Subcutaneous abdominal adipose tissue (tissue), 5 donors: Measurements from ENCODE around the gene NIT1.

Source experiments
- H3K27ac ChIP-seq: one replicate; pipeline ENCODE4 v1.7.0; 2013; ENCODE audit warnings: low read depth, mild to moderate bottlenecking, inconsistent platforms, low read length, moderate library complexity
- H3K27me3 ChIP-seq, 5 donors: one replicate each; pipeline ENCODE4 v1.7.0; 2013; ENCODE audit warnings: low read length in 5 of 5, inconsistent platforms in 1 of 5; ENCODE audit not compliant: control insufficient read depth in 5 of 5, insufficient read depth in 4 of 5
- H3K36me3 ChIP-seq, 5 donors: one replicate each; pipeline ENCODE4 v1.7.0; 2013; ENCODE audit warnings: low read length in 5 of 5; ENCODE audit not compliant: control insufficient read depth in 5 of 5, insufficient read depth in 5 of 5
- H3K4me1 ChIP-seq, 5 donors: one replicate each; pipeline ENCODE4 v1.7.0; 2013; ENCODE audit warnings: low read length in 5 of 5, mild to moderate bottlenecking in 3 of 5, moderate library complexity in 1 of 5; ENCODE audit not compliant: control insufficient read depth in 5 of 5, insufficient read depth in 5 of 5
- H3K4me3 ChIP-seq, 5 donors: one replicate each; pipeline ENCODE4 v1.7.0; 2013; ENCODE audit warnings: low read length in 5 of 5, low read depth in 1 of 5
- H3K9ac ChIP-seq, 5 donors: one replicate each; pipeline ENCODE4 v1.7.0; 2013; ENCODE audit warnings: low read length in 5 of 5, mild to moderate bottlenecking in 4 of 5, moderate library complexity in 3 of 5
- H3K9me3 ChIP-seq, 5 donors: one replicate each; pipeline ENCODE4 v1.7.0; 2013; ENCODE audit warnings: low read length in 5 of 5; ENCODE audit not compliant: control insufficient read depth in 5 of 5
- donor health status: healthy.
- donor health status: healthy.
- donor health status: healthy.
- donor health status: healthy.
- donor health status: healthy.

Gene NIT1

DNA sequence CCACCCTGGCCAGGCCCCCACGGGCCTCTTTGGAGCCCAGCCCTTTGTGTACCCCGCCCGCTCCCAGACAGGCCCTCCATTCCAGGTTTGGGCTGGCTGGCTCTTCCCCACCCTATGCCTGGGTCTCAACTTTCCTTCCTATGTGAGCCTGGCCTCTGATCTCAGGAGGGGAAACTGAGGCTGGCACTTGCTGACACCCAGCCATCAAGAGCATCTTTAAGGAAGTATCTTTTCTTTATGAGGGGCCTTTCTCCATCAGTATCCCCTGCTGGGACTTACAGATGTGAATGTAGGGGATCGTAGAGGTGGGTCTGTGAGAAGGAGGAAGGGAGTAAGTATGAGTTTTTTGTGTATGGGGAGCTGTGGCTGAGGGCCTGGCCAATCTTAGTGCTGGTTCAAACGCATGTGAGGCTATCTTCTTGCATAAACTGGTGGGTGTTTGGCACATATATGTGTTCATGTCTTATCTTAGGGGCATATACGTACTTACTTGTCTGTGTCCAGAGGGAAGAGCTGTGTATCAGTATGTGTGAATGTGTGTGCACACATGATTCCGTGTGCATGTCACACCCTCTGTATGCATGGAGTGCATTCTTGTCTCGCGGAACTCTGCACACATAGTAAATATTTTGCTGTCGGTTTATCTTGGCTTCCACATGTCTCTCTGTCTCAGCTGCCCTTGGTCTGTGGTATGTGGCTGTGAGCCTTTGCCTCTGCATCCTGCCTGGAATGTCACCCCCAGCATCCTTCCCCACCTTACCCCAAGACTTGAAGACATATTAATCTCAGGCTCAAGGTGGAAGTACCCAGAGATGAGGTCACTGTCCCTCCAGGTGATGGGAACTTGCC lies 33.9 kb upstream of the NIT1 start:
- H3K27me3 ChIP-seq: peaks cover 0 to 3% (median 0%) of the 10 kb centered on the region in 5 donors
- no peak overlapping the region for H3K27ac ChIP-seq
- no peaks in the 10 kb centered on the region for H3K9me3 ChIP-seq
- no peaks in the 10 kb centered on the region for H3K36me3 ChIP-seq
- no peak overlapping the region for H3K9ac ChIP-seq
- no peak overlapping the region for H3K4me3 ChIP-seq
- H3K4me1 ChIP-seq: peaks cover 0 to 10% (median 0%) of the 10 kb centered on the region in 5 donors

DNA sequence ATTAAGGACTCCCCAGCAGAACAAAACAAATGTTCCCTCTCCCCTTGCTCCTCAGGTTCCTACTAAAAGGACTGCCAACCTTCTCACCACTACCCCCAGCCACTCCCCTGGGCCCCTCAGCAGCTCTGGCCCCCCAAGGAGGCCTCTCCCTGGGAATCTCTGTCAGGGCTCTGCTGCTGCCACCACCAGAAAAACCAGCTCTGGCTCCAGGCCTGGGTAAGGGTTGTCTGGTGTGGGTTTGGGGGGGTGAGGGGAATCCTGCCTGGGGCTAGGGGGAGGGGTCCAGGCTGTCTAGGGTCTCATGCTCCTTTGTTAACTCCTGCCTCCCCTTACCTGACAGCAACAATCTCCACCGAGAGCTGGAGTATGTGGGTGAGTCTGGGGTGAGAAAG lies 33.3 kb upstream of the NIT1 start:
- Histone ChIP-seq H3K4me3 (no peak overlapping the region), H3K4me1 (peaks cover 0 to 12% (median 0%) of the 10 kb centered on the region in 5 donors), H3K27ac (no peak overlapping the region), H3K9ac (no peak overlapping the region), H3K9me3 (no peaks in the 10 kb centered on the region), H3K36me3 (no peaks in the 10 kb centered on the region), H3K27me3 (no peaks in the 10 kb centered on the region)

DNA sequence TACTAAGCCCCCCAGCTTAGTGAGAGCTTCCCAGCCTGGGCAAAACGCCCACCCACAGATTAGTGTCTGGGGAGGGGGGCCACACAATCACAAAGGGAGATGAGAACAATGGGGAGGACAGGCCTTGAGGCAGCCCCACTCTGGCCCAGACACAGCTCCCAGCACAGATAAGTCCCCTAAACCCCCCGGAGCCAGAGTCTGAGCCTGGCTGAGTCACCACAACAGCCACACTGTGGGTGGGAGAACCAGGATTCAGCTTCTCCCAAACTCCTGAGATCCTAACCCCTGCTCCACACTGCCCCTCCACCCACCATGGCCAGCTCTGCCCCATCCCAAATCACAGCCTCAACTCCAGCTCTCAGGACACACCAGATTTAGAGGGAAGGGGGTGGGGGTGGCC lies 32.7 kb upstream of the NIT1 start:
- Histone ChIP-seq H3K27ac (no peak overlapping the region), H3K27me3 (no peaks in the 10 kb centered on the region), H3K9ac (no peak overlapping the region), H3K9me3 (no peaks in the 10 kb centered on the region), H3K4me3 (no peak overlapping the region), H3K4me1 (peaks cover 0 to 12% (median 0%) of the 10 kb centered on the region in 5 donors), H3K36me3 (no peaks in the 10 kb centered on the region)

DNA sequence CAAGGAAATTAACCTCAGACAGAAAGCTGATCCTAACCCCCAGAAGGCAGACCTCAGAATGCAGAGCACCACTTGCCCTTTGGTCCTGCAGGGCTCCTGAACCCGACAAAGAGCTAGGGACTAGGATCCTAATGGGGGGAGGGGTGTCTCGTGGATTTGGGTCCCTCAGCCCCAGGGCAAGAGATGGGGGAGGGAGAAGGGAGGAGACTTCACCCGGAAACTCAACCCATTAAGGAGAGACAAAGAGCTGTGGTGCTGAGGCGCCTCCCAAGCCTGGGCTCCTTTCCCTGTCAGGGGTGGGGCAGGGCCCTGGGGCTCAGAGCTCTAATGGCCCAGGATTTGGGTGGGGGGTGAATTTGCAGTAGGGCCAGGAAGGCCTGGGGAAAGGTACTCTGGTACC lies 31.4 kb upstream of the NIT1 start:
- no peak overlapping the region for H3K27ac ChIP-seq
- no peaks in the 10 kb centered on the region for H3K9me3 ChIP-seq
- no peaks in the 10 kb centered on the region for H3K36me3 ChIP-seq
- no peak overlapping the region for H3K4me3 ChIP-seq
- H3K4me1 ChIP-seq: peaks cover 0 to 12% (median 0%) of the 10 kb centered on the region in 5 donors
- H3K27me3 ChIP-seq: no peaks in the 10 kb centered on the region
- no peak overlapping the region for H3K9ac ChIP-seq

DNA sequence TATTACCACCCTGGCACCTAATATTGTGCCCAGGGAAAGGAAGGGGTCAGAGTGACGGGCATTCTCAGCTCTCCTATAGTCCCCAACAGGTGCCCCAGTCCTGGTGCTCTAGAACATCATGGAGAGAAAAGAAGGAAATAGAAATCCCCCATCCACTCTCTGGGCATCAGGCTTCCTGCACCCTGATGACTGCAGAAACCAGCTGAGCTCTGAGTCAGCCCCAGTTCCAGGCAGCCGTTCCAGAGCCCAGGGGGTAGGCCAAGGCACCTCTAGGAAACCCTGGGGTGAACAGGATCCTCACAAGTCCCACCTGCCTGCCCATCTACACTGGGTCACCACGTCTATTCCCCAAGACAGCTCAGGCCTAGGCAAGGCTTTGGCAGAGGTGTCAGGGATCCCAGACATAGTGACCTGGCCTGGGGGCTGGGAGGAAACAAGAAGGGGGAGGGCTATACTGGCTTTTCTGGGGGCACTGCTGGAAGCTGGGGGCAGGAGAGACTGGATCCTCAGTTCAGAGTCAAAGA lies 29.3 kb upstream of the NIT1 start:
- Histone ChIP-seq H3K4me1 (peaks cover 0 to 8% (median 0%) of the 10 kb centered on the region in 5 donors), H3K27me3 (no peaks in the 10 kb centered on the region), H3K4me3 (no peak overlapping the region), H3K27ac (no peak overlapping the region), H3K9me3 (no peaks in the 10 kb centered on the region), H3K9ac (no peak overlapping the region), H3K36me3 (no peaks in the 10 kb centered on the region)

DNA sequence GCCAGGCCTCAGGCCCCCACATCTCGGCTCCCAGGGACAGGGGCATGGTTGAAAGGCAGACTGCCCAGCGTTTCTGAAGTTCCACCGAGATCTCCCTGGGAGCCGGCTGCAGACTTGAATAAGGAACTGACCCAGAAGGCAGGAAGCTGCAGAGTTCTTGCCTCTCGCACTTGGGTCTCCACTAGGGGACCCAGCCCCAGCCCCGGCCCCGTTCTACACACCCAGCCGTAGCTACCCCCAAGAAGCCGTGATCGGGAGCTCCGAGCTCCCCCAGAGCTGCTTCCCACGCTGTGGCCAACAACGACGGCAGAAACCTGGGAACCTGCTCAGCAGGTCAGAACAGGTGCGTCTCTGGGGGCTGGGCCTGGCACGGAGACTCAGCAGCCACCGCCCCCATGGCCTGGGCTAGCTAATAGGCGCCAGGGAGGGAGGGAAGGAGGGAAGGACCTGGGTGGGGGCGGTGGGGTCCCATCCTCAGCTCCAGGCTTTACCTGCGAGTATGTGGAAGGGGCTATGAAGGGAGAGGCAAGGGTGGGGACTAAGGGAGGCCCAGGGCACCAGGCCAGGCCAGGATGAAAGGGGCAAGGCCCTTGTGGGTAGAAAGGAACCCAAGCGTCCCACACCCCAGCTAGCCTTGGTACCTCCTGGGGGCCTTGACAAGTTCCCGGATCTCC lies 28.5 kb upstream of the NIT1 start, which contains the start of gene NECTIN4:
Gene NECTIN4, minus strand, starts transcription at position 308 of the 674 bp plus-strand sequence. Its CDS starts 262 bp downstream, at position 46.
- Histone ChIP-seq H3K27ac (no peak within 1 kb of the TSS), H3K4me1 (peaks cover 0 to 6% (median 0%) of the 10 kb centered on the region in 5 donors), H3K36me3 (no peaks in the 10 kb centered on the region), H3K9ac (no peak within 1 kb of the TSS), H3K27me3 (no peaks in the 10 kb centered on the region), H3K9me3 (no peaks in the 10 kb centered on the region), H3K4me3 (no peak within 1 kb of the TSS)

DNA sequence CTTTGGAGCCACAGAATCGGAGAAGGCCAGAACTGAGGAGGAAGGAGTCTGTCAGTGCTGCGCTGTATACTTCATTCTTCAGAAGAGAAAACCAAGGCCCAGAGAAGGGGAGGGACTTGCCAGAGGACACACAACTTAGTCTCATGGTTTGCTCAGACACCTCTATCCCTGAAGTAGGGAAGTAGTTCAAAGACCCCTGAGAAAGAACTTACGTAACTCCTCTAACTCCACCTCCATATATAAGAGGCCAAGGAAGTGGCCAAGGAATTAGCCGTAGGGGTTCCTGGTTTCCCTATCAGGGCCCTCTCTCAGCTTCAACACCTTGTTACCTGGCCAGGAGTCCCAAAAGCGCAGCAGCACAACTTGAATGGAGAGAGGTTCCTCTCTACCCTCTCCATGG lies 28.0 kb upstream of the NIT1 start:
- H3K36me3 ChIP-seq: no peaks in the 10 kb centered on the region
- H3K4me3 ChIP-seq: no peak overlapping the region
- H3K9ac ChIP-seq: no peak overlapping the region
- no peaks in the 10 kb centered on the region for H3K9me3 ChIP-seq
- H3K27me3 ChIP-seq: no peaks in the 10 kb centered on the region
- H3K27ac ChIP-seq: no peak overlapping the region
- peaks cover 0 to 6% (median 0%) of the 10 kb centered on the region in 5 donors for H3K4me1 ChIP-seq

DNA sequence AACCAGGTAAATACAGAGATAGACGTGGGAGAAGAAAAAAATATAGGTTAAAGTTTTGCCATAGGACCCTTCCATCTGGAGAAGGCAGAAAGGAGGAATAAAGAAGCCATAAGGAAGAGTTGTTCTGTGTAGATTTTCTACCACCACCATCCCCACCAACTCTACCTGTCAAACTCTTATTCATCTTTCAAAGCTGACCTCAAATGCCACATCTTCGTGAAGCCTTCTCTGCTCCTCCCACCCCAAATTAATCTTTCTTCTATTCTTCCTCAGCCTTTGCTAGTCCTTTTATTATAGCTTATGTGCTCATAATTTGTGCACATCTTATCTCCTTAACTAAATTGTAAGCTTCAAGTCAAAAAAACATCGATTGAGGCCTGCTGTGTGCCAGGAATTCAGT lies 27.3 kb upstream of the NIT1 start:
- no peak overlapping the region for H3K9ac ChIP-seq
- H3K4me1 ChIP-seq: peaks cover 0 to 6% (median 0%) of the 10 kb centered on the region in 5 donors
- H3K36me3 ChIP-seq: no peaks in the 10 kb centered on the region
- no peak overlapping the region for H3K27ac ChIP-seq
- H3K4me3 ChIP-seq: no peak overlapping the region
- no peaks in the 10 kb centered on the region for H3K27me3 ChIP-seq
- no peaks in the 10 kb centered on the region for H3K9me3 ChIP-seq

DNA sequence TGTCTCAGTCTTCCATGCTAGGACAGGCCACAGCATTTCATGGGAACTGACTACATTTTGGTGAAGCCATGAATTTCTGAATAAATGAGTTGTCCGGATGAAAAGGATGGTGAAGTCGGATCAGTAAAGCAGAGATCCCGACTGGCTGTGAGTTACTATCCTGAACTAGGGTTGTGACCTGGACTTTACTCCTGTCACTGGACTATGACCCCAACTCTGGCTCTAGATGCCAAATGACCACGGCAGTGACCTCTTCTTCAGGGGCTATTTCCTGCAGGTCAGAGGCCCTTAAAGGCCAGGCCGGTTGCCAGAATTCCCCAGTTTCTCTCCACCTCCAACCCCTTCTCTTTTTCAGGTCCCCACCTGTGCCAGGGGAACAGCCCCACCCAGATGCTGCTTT lies 26.8 kb upstream of the NIT1 start:
- H3K4me3 ChIP-seq: no peak overlapping the region
- no peaks in the 10 kb centered on the region for H3K9me3 ChIP-seq
- no peaks in the 10 kb centered on the region for H3K27me3 ChIP-seq
- H3K27ac ChIP-seq: no peak overlapping the region
- H3K36me3 ChIP-seq: no peaks in the 10 kb centered on the region
- peaks cover under 1 to 6% (median 2%) of the 10 kb centered on the region in 5 donors for H3K4me1 ChIP-seq
- H3K9ac ChIP-seq: no peak overlapping the region
